NCI-H1930 (cell line): ENCODE data around the gene IL18R1.

ENCODE experiments used
- DNase-seq, 2 experiments: peaks; one replicate each; lab custom pipeline; 2025; lab: John Stamatoyannopoulos, UW

The IL18R1 gene

GRCh38 chr2:102434655-102435381 lies 79.2 kb downstream of the IL18R1 start:
- DNase-seq: no peak

- no peak for DNase-seq
Measured at GRCh38 chr2:102435741-102436140, 80.1 kb downstream of the IL18R1 start.

- DNase-seq: no peak
Measured at GRCh38 chr2:102436323-102436722, 80.7 kb downstream of the IL18R1 start.

GRCh38 chr2:102437122-102437521 lies 81.5 kb downstream of the IL18R1 start:
- DNase-seq: no peak

GRCh38 chr2:102438111-102438510 lies 82.5 kb downstream of the IL18R1 start:
- no peak for DNase-seq

GRCh38 chr2:102438578-102438977 lies 83.0 kb downstream of the IL18R1 start:
- DNase-seq: no peak

- DNase-seq: no peak
Measured at GRCh38 chr2:102439065-102439695, 83.6 kb downstream of the IL18R1 start.

GRCh38 chr2:102442967-102443828 lies 87.6 kb downstream of the IL18R1 start:
- peak in 1 of 2 experiments; percentile 11 for DNase-seq

GRCh38 chr2:102444233-102444632 lies 88.6 kb downstream of the IL18R1 start:
- DNase-seq: no peak

- no peak for DNase-seq
Measured at GRCh38 chr2:102446936-102447335, 91.3 kb downstream of the IL18R1 start.
